ENCODE results near the gene KSR1.
"Not testable (repeated sequence)": the region's sequence is repeated elsewhere in the genome, so short reads cannot be mapped to it uniquely, and the experiment has no call there.

KSR1 gene

GRCh38 chr17:27633312-27634025 lies 177.2 kb downstream of the KSR1 start:
- no peak for DNase-seq (ENCODE audit: low read depth)
- H3K4me3 ChIP-seq (ENCODE audit: low read depth, low read length): no peak overlapping the region
- no peak for TF ChIP-seq CTCF (IDR thresholded peaks at IDR 0.05; ENCODE audit: control insufficient read depth, extremely low read depth, insufficient read depth)

- no peak for TF ChIP-seq CTCF (IDR thresholded peaks at IDR 0.05; ENCODE audit: control insufficient read depth, extremely low read depth, insufficient read depth)
- no peak for DNase-seq (ENCODE audit: low read depth)
- H3K4me3 ChIP-seq (ENCODE audit: low read depth, low read length): no peak overlapping the region
Measured at GRCh38 chr17:27634026-27634335, 177.7 kb downstream of the KSR1 start.

GRCh38 chr17:27634776-27635175 lies 178.5 kb downstream of the KSR1 start:
- no peak for DNase-seq (ENCODE audit: low read depth)
- no peak overlapping the region for H3K4me3 ChIP-seq (ENCODE audit: low read depth, low read length)
- no peak for TF ChIP-seq CTCF (IDR thresholded peaks at IDR 0.05; ENCODE audit: control insufficient read depth, extremely low read depth, insufficient read depth)

- no peak for DNase-seq (ENCODE audit: low read depth)
- TF ChIP-seq CTCF (IDR thresholded peaks at IDR 0.05; ENCODE audit: control insufficient read depth, extremely low read depth, insufficient read depth): no peak
- H3K4me3 ChIP-seq (ENCODE audit: low read depth, low read length): no peak overlapping the region
Measured at GRCh38 chr17:27635275-27635823, 179.1 kb downstream of the KSR1 start.

GRCh38 chr17:27636005-27636520 lies 179.8 kb downstream of the KSR1 start:
- not testable (repeated sequence) for H3K4me3 ChIP-seq (ENCODE audit: low read depth, low read length); DNase-seq (ENCODE audit: low read depth)

- not testable (repeated sequence) for DNase-seq (ENCODE audit: low read depth); H3K4me3 ChIP-seq (ENCODE audit: low read depth, low read length)
Measured at GRCh38 chr17:27637818-27638217, 181.6 kb downstream of the KSR1 start.

- H3K4me3 ChIP-seq (ENCODE audit: low read depth, low read length); DNase-seq (ENCODE audit: low read depth): not testable (repeated sequence)
Measured at GRCh38 chr17:27638415-27638914, 182.2 kb downstream of the KSR1 start.

GRCh38 chr17:27640790-27641189 lies 184.5 kb downstream of the KSR1 start:
- DNase-seq (ENCODE audit: low read depth): no peak
- no peak for TF ChIP-seq CTCF (IDR thresholded peaks at IDR 0.05; ENCODE audit: control insufficient read depth, extremely low read depth, insufficient read depth)

More at GRCh38 chr17:27640790-27641189, 184.5 kb downstream of the KSR1 start:
- H3K4me3 ChIP-seq (ENCODE audit: low read depth, low read length): no peak overlapping the region
